Measurements from ENCODE around the gene PLXDC2.

PLXDC2 gene

DNA sequence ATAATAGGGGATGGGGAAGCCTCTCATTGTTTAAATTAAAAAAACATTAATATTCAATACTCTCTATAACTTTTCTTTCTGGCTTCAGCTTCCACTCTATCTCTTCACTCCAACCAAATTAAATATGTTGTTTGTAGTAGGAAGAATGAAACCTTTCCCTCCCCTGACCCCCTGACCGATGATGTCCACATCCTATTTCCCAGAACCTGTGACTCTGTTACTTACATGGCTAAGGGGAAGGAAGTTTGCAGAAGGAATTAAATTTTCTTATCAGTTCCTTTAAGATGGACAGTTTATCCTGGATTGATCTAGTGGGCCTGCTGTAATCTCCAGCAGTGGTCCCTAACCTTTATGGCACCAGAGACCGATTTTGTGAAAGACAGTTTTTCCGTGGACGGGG lies 130.0 kb downstream of the PLXDC2 start:
- DNase-seq: no peak

DNA sequence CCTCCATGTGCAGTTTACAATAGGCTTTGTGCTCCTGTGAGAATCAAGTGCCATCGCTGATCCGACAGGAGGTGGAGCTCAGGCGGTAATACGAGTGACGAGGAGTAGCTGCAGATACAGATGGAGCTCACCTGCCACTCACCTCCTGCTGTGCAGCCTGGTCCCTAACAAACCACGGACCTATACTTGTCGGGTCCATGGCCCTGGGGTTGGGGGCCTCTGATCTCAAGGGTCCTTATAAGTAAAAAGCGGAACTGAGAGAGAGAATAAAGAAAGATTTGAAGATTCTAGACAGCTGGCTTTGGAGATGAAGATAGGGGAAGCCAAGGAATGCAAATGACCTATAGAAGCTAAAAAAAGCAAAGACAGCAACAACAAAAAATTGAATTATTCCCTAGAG lies 130.6 kb downstream of the PLXDC2 start:
- DNase-seq: no peak

DNA sequence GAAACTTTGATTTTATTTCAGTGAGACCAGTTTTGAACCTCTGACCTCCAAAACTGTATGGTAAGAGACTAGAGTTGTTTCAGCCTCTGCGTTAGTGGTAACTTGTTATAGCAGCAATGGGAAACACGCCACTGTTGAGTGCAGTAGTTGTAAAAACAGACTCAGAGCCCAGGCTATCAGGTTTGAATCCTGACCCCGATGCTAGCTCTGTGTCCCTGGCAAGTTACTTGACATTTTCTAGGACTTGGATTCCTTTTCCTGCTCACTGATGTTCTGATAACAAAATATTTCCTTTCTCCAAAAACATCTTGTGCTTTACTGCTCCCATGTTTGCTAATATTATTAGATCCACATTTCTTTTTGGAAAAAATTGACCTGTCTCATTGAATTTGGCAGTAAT lies 131.0 kb downstream of the PLXDC2 start:
- no peak for DNase-seq

DNA sequence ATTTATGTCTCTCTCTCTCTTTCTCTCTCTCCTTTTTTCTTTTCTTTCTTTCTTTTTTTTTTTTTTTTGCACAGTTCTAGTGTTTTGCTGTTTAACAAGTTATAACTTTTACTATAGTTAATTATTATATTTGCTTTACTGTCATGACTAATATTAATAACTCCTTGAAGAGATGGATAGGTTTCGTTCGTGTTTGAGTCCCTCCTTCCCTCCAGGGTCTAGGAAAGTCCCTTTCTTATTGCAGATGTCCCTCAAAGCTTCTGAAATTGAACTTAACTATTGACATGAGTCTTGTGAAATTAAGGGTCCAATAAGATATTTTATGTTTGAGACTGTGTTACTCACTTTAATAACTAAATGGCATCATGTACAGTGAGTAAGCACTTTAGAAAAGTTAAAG lies 131.4 kb downstream of the PLXDC2 start:
- DNase-seq: no peak

DNA sequence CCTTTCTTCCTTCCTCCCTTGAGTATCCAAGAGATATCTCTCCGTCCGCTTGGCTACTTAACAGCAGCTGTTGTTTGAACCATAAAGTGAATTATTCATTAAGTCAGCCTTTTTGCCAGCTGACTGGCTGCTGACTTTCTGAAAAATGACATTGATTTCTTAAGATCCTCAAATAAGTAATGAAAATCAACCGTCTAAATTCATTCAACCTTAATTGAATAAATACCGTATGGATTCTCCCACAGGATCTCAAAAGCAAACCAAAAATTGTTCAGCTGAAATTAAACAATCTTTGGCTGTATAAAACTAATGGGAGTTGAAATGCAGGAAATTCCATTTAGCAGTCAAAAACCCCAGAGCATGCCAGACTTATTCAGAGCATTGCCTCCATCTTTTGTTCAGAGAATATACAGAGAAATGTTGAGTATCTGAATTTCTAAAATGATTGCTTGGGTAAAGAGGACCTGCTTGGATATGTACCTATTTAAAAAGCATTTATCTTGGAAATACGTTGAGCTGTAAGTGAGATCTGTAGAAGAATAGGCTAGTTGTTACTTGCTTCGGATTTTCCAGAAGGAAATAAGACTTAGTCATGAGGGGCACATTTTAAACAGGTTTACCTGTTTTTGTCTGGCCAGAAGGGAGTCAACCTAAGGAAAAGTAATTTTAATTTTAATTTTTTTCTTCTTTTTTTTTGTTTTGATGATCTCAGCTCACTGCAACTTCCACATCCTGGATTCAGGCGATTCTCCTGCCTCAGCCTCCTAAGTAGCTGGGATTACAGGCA lies 136.2 kb downstream of the PLXDC2 start:
- no peak for DNase-seq

DNA sequence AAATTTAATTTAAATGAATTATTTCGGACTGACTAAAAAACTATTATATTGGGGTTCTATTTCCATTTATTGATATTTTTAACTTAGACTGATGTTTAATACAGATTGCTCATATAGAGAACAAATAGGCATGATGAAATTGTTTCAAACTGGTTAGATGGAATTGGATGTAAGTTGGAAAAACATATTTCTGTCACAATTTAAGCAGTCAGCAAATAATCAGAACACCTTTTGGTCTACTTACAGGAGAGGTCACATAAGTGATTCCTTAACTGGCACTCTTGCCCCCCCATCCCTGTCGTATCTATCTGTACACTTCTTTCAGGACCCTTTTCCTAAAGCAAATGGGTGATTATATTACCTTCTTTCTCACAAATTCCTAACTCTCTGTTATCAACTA lies 138.4 kb downstream of the PLXDC2 start:
- no peak for DNase-seq

DNA sequence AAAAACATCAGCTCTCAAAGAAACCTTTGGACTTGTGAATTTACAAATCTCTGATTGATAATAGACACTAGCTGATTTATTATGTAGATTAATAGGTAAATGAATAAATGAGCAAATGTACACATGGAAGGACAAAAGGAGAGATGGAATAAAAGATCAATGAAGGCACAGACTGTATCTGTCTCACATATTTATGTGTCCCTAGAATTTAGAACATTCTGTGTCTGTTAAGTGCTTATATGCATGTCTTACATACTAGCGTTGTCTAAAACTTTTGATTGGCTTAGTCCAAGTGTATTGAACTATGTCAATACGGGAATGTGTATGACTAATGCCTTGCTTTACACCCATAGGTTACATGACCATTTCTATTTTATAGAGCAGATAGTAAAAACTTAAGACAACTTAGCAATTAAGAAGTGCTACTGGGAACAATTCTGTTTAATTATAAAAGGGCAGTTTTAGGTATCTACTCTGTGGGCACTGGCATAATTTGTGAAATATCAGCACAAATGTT lies 140.3 kb downstream of the PLXDC2 start:
- DNase-seq: no peak

DNA sequence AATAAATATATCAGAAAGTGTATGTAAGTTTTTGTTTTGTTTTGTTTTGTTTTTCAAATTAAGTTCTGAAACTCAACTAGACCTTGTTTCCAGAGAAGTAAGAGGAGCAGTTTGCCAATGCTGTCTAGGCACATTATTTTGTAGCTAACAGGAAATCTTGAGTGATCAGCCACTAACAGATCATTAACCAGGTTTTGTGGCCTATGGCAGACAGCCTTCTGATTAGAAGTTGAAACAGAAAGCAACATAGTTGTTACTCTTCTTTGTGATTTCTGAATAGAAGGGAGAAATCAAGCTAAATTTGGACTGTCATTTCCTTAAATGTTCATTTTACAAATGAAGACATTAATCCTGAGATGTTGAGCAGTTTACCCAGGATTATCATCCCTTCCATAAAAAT lies 142.6 kb downstream of the PLXDC2 start:
- DNase-seq: no peak

DNA sequence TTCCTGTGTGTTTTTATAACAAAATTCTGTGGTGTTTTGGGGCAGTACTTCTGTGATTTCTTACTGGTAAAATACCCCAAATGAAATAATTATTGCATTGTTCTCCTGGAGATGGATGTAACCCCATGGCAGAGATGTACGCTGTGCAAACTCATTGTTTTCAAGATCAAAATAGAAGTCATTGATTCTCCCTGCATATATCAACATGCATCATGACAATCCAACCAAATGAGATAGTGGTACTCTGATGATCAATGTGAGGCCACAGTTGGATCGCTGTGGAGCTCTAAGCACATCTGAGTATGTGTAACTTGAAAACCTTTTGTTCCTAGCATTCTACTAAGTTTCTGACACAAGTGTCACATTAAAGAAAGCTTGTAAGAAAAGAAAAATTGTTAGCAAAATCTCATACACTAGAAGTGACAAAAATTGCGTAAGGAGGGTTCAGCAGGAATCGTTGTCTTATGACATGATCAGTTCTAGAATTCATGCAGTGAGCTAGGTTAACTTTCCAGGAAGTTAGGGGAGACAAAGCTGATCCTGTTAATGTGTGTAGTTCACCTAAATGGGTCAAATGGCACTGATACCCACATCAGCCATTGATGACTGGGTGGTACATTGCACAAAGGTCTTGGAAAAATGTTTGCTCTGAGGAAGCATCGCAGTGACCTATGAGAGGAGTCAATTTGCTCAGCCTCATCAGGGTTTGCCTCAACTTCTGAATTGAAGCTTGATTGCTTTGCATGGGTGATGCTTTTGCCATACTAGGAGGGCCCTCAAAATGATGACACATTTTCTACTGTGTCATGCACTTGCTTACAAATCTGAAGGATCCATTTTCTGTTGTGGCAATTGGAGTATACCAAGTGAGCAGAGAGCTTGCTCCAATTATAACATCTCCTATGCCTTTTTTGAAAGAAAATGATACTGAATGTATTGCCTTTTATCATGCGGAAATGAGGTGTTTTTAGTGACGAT lies 145.1 kb downstream of the PLXDC2 start:
- DNase-seq: no peak

DNA sequence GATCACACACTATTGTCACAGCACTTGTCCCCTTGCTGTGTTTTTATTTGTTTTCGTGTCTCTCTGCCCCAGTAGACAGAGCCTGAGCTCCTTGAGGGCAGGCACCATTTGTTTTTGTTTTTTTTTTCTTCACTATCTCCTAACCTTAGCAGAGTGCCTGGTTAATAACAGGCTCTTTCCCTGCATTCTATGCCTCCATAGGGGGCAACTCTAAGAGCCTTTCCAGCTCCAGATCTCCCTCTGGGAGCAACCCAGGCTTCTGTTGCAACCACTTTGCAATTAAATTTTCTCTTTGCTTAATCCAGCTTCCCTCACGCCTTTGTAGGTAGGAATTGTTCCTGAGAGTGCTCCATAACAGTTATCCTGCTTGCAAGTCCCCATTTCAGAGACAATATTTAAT lies 148.4 kb downstream of the PLXDC2 start:
- DNase-seq: no peak

DNA sequence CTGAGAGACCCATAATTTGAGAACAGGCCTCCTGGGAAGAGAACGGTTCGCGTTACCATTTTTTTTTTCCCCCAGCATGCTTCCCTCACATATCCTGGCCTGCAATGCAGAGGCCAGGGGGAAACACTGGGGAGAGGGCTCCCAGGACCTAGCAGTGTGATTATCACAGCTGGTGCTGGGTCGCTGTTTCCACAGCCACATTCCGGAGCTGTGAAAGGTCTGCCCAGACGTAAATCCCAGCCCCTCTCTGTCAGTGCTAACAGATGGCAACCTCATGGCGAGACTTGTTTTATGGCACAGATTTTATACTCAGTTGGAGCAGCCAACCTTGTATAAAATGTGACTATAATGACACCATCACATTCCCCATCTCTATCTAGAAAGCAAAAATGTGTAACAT lies 150.5 kb downstream of the PLXDC2 start:
- DNase-seq: no peak

DNA sequence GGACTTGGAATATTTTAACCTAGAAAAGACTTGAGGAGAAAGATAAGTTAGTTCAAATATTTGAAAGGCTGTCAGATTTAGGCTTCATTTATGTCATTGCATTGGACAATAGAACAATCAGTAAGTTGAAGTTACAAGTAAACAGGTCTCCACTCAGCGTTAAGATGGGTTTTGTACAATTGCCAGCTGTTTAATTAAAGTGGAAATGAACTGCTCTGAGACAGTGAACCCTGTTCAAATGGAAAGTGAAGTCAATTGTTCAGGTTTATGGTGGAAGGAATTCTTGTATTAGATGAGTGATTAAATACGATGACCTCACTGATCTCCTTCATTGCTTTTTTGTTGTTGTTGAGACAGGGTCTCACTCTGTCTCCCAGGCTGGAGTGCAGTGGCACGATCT lies 151.7 kb downstream of the PLXDC2 start:
- no peak for DNase-seq

DNA sequence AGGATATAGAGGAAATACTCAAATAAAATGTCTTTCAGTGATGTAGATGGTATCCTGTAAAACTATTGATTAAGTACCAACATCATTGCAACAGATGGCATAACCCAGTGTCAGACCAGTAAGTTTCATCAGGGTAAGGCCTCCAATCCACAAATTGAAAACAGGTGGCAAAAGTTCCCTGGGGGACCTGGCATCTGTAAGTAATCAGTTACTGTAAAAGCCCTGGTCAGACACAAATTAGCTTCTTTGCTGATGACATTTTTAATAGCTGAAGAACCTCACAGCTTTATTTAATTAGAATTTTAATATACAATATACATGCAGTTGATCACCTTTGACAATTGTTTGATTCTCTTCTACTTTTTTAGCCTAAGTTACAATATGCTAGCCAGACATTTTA lies 152.5 kb downstream of the PLXDC2 start:
- no peak for DNase-seq

DNA sequence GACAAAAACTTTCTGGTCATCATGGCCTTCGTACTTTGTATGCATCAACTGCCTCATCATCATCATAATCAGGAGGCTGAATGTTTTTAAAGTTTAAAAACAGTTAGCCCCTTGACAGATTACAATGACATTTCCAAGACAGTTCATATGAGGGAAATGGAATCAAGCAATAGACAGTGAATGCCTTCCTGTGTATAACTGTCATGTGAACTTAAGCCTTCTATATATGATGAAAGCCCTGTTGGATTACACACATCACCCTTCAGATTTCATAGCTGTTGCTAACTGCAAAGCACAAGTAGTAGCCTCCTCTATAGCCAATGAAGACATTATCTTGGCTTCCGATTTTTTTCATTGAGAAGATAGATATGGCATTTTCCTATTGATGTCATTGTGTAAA lies 154.0 kb downstream of the PLXDC2 start:
- no peak for DNase-seq

DNA sequence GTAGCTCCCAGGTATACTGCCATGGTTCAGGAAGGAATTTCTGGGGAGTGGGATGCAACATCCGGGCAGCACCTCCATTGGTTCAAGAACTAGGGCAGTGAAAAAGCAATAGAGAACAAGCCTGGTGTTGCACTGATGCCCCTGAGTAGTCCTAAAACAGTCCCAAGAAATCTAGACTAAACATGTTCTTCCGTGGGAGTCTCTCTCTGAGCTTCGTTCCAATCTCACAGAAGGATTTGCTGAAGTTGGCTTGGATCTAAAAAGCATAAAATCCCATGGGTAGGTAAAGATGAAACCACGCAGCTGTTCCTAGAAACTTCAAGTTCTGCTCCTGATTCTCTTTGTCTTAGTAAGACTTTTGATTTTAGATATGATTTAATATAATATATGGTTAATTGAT lies 154.5 kb downstream of the PLXDC2 start:
- DNase-seq: no peak

DNA sequence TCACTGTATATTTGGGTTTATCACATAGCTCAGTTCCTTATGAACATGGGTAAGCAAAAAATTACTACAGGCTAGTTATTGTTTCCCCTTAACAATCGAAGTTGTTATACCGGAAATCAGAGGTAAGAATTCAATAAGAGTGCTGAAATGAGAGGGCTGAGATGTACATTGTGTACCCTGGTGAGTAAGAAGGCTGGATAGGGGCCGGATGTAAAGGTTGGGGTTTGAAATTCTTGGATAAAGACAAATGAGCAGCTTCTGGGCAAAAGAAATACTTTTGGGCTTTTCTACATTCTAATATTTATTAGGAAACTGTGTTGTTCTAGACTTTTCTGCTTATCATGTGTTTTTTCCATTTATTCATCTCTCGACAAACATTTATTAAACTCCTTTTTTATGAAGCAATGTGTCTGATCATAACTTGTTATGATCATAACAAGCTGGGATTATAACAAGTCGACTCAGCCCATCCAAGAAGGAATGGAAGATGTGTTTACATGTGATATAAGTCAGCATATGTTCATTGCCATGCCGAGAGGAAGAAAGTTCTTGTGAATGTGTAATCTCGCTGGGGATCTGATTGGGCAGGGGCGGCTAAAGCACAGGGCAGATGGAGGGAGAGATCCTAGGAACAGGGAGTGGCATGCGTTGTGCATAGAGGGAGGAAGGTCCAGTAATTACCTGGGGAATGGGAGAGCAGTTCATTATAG lies 155.3 kb downstream of the PLXDC2 start:
- no peak for DNase-seq

DNA sequence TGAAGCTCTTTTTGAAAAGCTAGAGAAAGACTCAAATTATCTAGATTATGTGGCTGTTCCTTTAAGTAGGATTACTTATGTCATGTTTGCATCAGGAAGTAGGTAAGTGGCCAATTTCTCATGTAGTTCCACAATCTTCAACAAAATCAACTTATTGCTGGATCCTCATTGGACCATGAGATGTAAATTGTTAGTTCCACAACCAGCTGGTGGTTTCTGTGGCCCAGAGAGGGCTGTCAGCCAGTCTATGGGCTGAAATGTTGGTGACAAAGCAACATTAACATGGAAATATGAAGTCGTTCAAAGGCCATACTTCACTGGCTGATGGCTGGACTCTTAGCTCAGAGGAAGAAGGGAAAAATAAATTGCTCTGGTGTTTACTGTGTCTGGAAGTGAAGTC lies 157.9 kb downstream of the PLXDC2 start:
- DNase-seq: no peak

DNA sequence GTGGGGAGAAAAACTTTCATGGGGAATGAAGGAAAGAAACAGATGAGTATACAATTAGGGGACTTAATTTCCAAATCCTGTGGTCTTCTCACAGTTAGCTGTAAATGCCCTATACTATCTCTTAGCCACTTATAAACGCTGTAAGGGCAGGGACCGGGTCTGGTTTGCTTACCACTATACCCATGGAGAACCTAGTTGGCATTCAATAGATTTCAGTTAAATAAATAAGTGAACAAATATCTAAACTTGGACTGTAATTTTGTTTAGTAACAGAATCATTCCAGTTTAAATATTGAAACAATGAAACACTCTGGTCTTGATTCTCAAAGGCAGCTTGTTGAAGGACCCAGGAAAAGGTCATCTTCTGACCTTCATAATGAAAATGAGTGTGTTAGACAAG lies 158.3 kb downstream of the PLXDC2 start:
- DNase-seq: no peak

DNA sequence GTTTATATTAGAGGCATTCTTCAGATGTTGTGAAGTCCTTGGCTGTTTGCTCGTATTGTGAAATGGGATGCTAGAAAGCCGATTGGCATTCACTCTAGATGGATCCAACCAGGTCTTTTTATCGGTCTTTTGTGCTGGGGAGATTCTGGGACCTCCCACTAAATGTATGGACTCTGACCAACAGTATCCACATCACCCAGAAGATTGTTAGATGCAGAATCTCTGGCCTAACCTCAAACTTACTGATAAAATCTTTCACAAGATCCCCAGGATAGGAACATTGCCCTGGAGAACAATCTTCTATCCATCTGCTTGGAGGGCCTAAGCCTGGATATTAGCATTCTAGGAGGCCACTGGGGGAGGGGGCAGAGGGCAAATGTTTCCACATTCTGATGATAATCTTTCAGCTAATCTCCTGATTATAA lies 160.9 kb downstream of the PLXDC2 start:
- DNase-seq: no peak

DNA sequence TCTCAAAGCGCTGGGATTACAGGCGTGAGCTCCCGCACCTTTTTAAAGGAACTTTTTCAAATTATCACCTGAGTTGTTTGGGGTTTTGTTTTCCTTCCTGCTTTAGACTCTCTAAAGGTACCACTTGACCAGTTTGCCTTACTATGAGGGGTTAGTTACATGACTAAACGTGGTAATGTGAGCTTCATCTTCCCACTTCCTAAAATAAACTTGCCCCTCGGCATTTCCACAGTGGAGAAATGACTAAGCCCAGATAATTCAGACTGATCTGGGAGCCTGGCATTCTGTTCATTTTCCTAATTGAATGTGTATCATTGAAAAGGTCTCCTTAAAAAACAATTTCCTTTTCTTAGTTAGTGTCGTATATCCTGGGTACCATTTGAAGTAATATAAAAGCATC lies 163.4 kb downstream of the PLXDC2 start:
- no peak for DNase-seq

DNA sequence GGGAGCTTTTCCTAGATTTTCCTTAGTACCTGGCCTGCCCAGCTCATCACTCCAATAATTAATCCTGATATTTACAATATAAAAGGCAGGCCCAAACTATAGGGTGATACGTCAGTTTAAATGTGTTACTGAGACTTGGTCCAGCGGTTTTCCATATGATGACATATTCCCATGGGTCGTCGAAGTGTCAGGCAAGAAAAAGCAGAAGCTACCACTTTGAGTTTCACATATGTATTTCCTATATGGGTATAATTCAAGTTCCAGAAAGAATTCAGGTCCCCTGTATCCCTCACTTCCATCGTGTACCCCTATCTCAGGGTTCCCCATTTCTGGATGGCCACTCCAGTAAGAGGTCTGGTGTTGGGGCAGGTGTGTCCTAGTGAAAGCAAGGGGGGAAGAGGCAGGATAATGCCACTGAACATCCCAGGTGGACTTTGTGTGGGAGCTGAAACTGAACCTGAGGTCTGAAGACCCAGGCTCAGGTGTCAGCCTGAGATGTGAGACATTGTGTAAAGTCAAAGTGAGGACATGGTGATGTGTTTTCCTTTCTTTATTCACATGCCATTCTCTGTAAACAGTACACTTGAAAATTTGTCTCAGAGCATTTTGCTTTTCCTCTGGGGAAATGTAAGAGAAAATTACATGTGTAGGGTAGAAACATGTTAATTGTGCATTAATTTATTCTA lies 167.8 kb downstream of the PLXDC2 start:
- no peak for DNase-seq

DNA sequence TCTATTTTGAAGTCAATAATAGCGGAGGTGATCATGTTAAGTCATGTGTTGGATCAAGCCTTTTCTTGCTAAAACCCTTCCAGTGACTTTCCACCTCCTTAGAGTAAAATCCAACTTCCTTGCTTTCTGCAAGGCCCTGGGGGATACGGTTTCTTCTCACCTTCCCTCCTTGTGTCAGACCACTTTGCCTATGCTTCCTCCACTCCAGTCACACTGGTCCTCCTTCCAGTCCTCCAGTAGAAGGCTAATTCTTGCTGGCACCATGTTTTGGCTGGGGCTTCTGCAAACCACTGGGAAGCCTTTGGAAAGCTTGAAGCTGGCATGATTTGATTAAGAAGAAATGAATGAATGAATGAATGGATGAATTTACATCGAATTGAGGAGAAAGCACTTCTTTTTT lies 169.5 kb downstream of the PLXDC2 start:
- no peak for DNase-seq

DNA sequence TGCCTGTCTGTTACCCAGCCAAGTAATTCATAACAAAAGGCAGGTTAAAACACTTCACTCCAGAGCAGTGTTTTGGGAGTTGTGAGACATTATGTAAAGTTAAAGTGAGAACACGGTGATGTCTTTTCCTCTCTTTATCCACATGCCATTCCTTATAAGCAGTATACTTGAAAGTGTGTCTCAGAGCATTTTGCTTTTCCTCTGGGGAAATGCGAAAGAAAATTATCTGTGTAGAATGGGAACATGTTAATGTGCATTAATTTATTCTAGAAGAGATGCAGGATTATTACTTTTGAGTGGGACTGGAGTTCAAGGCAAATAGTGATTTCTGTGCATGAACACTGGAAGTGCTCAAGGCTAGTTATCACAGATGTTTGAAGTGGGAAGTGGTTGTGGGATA lies 170.4 kb downstream of the PLXDC2 start:
- DNase-seq: no peak
